GM23338 (cell line): Measurements from ENCODE around the gene KRTAP5-2. TPM values are rescaled to one million over a fixed set of nuclear protein-coding genes. Genes with fewer than 3 reads are reported as not detected.

ENCODE experiments used
- ATAC-seq: fragments of 200-7000 bp; cut with Tn5 transposase; 3 replicates; pipeline ENCODE4 v1.9.1; 2020
- DNase-seq: peaks from one replicate; pipeline ENCODE4 v3.0.0-alpha.2; 2015; ENCODE audit warnings: low spot score
- H2AFZ ChIP-seq: fragments of 200-600 bp; sonication (generic); 2 replicates; pipeline ENCODE4 v1.8.0; 2016; ENCODE audit warnings: antibody characterized with exemption, mild to moderate bottlenecking, moderate library complexity
- H3F3A ChIP-seq: fragments of 200-600 bp; sonication (generic); replicated peaks from 2 replicates; pipeline ENCODE4 v1.8.0; 2017; ENCODE audit warnings: antibody characterized with exemption, mixed run types, low read depth
- H3K27ac ChIP-seq: fragments of 200-600 bp; sonication (generic); 2 replicates; pipeline ENCODE4 v1.6.1; 2016; ENCODE audit warnings: low read depth
- H3K27me3 ChIP-seq: fragments of 200-600 bp; sonication (generic); 2 replicates; pipeline ENCODE4 v1.8.0; 2016; ENCODE audit warnings: mild to moderate bottlenecking, mixed run types, moderate library complexity; ENCODE audit not compliant: insufficient read depth
- H3K36me3 ChIP-seq: fragments of 200-600 bp; sonication (generic); 2 replicates; pipeline ENCODE4 v1.8.0; 2016; ENCODE audit warnings: mild to moderate bottlenecking; ENCODE audit not compliant: insufficient read depth
- H3K4me1 ChIP-seq: fragments of 200-600 bp; sonication (generic); 2 replicates; pipeline ENCODE4 v1.8.0; 2016; ENCODE audit warnings: mild to moderate bottlenecking, moderate library complexity; ENCODE audit not compliant: insufficient read depth
- H3K4me2 ChIP-seq: fragments of 200-600 bp; sonication (generic); 2 replicates; pipeline ENCODE4 v1.7.1; 2017; ENCODE audit warnings: mixed run types
- H3K4me3 ChIP-seq: fragments of 200-600 bp; sonication (generic); 2 replicates; pipeline ENCODE4 v1.6.1; 2016; ENCODE audit warnings: mixed run types
- H3K79me2 ChIP-seq: fragments of 200-600 bp; sonication (generic); replicated peaks from 2 replicates; pipeline ENCODE4 v1.8.0; 2017; ENCODE audit warnings: mild to moderate bottlenecking; ENCODE audit not compliant: insufficient read depth
- H3K9me2 ChIP-seq: fragments of 200-600 bp; sonication (generic); 2 replicates; pipeline ENCODE4 v1.8.0; 2017; ENCODE audit not compliant: insufficient read depth
- H4K20me1 ChIP-seq: fragments of 200-600 bp; sonication (generic); replicated peaks from 2 replicates; pipeline ENCODE4 v1.8.0; 2017; ENCODE audit warnings: mild to moderate bottlenecking; ENCODE audit not compliant: insufficient read depth
- H3K27ac Mint-ChIP-seq: 2 replicates; pipeline ENCODE4 v1.8.0; 2020; ENCODE audit warnings: inconsistent platforms, mild to moderate bottlenecking, moderate library complexity, mixed read lengths
- H3K27me3 Mint-ChIP-seq: 3 replicates; pipeline ENCODE4 v1.8.0; 2022; ENCODE audit warnings: low read depth, mild to moderate bottlenecking, moderate library complexity, mixed read lengths, inconsistent platforms; ENCODE audit not compliant: insufficient read depth, poor library complexity
- H3K36me3 Mint-ChIP-seq: 3 replicates; pipeline ENCODE4 v1.8.0; 2021; ENCODE audit warnings: low read depth, mild to moderate bottlenecking, inconsistent platforms, moderate library complexity, mixed read lengths
- H3K4me1 Mint-ChIP-seq: 3 replicates; pipeline ENCODE4 v1.8.0; 2020; ENCODE audit warnings: mild to moderate bottlenecking, inconsistent platforms, mixed read lengths
- H3K4me3 Mint-ChIP-seq: 3 replicates; pipeline ENCODE4 v1.8.0; 2021; ENCODE audit warnings: moderate library complexity, mild to moderate bottlenecking, inconsistent platforms, mixed read lengths
- H3K9me3 Mint-ChIP-seq: 3 replicates; pipeline ENCODE4 v1.8.0; 2020; ENCODE audit warnings: moderate library complexity, mild to moderate bottlenecking, inconsistent platforms, mixed read lengths
- EZH2phosphoT487 ChIP-seq: fragments of 200-600 bp; sonication (generic); IDR thresholded peaks from one replicate; pipeline ENCODE4 v1.8.1; 2018; ENCODE audit warnings: antibody characterized with exemption; ENCODE audit not compliant: unreplicated experiment
- NANOG ChIP-seq: IDR thresholded peaks from 2 replicates; pipeline ENCODE4 v1.6.1; 2016; ENCODE audit warnings: antibody characterized with exemption, borderline replicate concordance
- POLR2AphosphoS5 ChIP-seq: IDR thresholded peaks from 2 replicates; pipeline ENCODE4 v1.6.1; 2016; ENCODE audit warnings: antibody characterized with exemption, low read depth
- STAT1 ChIP-seq: IDR thresholded peaks from one replicate; pipeline ENCODE4 v1.6.1; 2016; ENCODE audit warnings: antibody characterized with exemption; ENCODE audit not compliant: unreplicated experiment
- ZNF114 ChIP-seq: fragments of 250-450 bp; sonication (Bioruptor Pico); IDR thresholded peaks from 2 replicates; pipeline ENCODE4 v1.5.0; 2020; ENCODE audit warnings: mild to moderate bottlenecking, moderate library complexity
- ZNF331 ChIP-seq: fragments of 250-450 bp; sonication (Bioruptor Pico); IDR thresholded peaks from 2 replicates; pipeline ENCODE4 v1.5.0; 2020; ENCODE audit warnings: low read depth, mild to moderate bottlenecking, moderate library complexity
- polyA plus RNA-seq: library from polyadenylated mRNA; unstranded; fragments of >200 nt; fragmentation: Nextera tagmentation; extraction: Ambion mirVana; gene quantifications from 2 replicates; pipeline ENCODE4 v1.2.1, GENCODE V29; 2016
- total RNA-seq: library from RNA; depleted of rRNA; stranded (reverse); fragments of >200 nt; shearing (Covaris generic); gene quantifications from 2 replicates; pipeline ENCODE4 v1.2.3, GENCODE V29; 2014
- TF ChIP-seq, protein P1 (sequence below): IDR thresholded peaks from one replicate; pipeline ENCODE4 v1.6.1; 2018; ENCODE audit warnings: antibody characterized with exemption; ENCODE audit not compliant: unreplicated experiment
- TF ChIP-seq, protein P2 (sequence below): IDR thresholded peaks from 2 replicates; pipeline ENCODE4 v1.6.1; 2016; ENCODE audit warnings: antibody characterized with exemption
- TF ChIP-seq, protein P3 (sequence below): fragments of 250-450 bp; sonication (Bioruptor Pico); IDR thresholded peaks from 2 replicates; pipeline ENCODE4 v1.5.0; 2020; ENCODE audit warnings: mild to moderate bottlenecking, moderate library complexity

Gene KRTAP5-2
- total and polyA plus RNA-seq, 2 experiments from 2014 or later, result not detected

GRCh38 chr11:1570531-1570895 lies 27.6 kb downstream of the KRTAP5-2 start (continued):
- TF ChIP-seq, protein P1, sequence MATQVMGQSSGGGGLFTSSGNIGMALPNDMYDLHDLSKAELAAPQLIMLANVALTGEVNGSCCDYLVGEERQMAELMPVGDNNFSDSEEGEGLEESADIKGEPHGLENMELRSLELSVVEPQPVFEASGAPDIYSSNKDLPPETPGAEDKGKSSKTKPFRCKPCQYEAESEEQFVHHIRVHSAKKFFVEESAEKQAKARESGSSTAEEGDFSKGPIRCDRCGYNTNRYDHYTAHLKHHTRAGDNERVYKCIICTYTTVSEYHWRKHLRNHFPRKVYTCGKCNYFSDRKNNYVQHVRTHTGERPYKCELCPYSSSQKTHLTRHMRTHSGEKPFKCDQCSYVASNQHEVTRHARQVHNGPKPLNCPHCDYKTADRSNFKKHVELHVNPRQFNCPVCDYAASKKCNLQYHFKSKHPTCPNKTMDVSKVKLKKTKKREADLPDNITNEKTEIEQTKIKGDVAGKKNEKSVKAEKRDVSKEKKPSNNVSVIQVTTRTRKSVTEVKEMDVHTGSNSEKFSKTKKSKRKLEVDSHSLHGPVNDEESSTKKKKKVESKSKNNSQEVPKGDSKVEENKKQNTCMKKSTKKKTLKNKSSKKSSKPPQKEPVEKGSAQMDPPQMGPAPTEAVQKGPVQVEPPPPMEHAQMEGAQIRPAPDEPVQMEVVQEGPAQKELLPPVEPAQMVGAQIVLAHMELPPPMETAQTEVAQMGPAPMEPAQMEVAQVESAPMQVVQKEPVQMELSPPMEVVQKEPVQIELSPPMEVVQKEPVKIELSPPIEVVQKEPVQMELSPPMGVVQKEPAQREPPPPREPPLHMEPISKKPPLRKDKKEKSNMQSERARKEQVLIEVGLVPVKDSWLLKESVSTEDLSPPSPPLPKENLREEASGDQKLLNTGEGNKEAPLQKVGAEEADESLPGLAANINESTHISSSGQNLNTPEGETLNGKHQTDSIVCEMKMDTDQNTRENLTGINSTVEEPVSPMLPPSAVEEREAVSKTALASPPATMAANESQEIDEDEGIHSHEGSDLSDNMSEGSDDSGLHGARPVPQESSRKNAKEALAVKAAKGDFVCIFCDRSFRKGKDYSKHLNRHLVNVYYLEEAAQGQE, result no peak
- TF ChIP-seq, protein P2, sequence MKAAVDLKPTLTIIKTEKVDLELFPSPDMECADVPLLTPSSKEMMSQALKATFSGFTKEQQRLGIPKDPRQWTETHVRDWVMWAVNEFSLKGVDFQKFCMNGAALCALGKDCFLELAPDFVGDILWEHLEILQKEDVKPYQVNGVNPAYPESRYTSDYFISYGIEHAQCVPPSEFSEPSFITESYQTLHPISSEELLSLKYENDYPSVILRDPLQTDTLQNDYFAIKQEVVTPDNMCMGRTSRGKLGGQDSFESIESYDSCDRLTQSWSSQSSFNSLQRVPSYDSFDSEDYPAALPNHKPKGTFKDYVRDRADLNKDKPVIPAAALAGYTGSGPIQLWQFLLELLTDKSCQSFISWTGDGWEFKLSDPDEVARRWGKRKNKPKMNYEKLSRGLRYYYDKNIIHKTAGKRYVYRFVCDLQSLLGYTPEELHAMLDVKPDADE, result no peak
- TF ChIP-seq ZNF331 (CRISPR knock-in tag) (no peak), ZNF114 (CRISPR knock-in tag) (no peak)

DNA sequence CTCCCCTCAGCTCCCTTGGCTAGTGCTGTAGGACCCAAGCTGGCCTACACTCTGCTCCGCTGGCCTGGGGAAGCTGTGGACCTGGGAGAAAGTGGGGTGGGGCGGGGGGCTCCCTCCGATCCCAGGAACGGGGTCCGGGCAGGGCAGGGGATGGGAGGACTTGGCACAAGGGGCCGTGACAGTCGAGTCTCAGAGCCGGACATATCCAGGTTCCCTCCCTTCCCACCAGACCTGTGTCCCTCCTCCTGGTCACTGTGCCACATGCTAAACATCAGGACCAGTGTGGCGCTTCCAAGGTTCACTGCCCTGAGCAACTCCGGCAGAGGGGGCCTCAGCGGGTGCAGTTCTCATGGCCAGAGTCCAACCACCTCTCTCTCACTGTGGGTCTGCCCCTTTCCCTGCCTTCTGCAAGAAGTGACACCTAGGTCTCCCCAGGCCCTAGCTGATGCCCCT lies 28.1 kb downstream of the KRTAP5-2 start:
- Histone ChIP-seq H3K4me2 (no peak overlapping the region), H4K20me1 (no peaks in the 10 kb centered on the region), H3K9me2 (no peaks in the 10 kb centered on the region), H2AFZ (no peak overlapping the region), H3K27ac (no peak overlapping the region), H3K36me3 (no peaks in the 10 kb centered on the region), H3K79me2 (no peaks in the 10 kb centered on the region), H3K4me3 (no peak overlapping the region; the same call in 1 of the 2 replicates), H3K27me3 (peaks cover 52% of the 10 kb centered on the region), H3K4me1 (peaks cover 32% of the 10 kb centered on the region), H3F3A (peaks cover 7% of the 10 kb centered on the region; the same call in 1 of the 2 replicates)
- H3K27me3 Mint-ChIP-seq, result peaks cover 41% of the 10 kb centered on the region
- H3K4me1 Mint-ChIP-seq, result peaks cover 21% of the 10 kb centered on the region
- no peak overlapping the region for H3K27ac Mint-ChIP-seq
- DNase-seq (no peak), ATAC-seq (no peak)
- TF ChIP-seq, protein P3, sequence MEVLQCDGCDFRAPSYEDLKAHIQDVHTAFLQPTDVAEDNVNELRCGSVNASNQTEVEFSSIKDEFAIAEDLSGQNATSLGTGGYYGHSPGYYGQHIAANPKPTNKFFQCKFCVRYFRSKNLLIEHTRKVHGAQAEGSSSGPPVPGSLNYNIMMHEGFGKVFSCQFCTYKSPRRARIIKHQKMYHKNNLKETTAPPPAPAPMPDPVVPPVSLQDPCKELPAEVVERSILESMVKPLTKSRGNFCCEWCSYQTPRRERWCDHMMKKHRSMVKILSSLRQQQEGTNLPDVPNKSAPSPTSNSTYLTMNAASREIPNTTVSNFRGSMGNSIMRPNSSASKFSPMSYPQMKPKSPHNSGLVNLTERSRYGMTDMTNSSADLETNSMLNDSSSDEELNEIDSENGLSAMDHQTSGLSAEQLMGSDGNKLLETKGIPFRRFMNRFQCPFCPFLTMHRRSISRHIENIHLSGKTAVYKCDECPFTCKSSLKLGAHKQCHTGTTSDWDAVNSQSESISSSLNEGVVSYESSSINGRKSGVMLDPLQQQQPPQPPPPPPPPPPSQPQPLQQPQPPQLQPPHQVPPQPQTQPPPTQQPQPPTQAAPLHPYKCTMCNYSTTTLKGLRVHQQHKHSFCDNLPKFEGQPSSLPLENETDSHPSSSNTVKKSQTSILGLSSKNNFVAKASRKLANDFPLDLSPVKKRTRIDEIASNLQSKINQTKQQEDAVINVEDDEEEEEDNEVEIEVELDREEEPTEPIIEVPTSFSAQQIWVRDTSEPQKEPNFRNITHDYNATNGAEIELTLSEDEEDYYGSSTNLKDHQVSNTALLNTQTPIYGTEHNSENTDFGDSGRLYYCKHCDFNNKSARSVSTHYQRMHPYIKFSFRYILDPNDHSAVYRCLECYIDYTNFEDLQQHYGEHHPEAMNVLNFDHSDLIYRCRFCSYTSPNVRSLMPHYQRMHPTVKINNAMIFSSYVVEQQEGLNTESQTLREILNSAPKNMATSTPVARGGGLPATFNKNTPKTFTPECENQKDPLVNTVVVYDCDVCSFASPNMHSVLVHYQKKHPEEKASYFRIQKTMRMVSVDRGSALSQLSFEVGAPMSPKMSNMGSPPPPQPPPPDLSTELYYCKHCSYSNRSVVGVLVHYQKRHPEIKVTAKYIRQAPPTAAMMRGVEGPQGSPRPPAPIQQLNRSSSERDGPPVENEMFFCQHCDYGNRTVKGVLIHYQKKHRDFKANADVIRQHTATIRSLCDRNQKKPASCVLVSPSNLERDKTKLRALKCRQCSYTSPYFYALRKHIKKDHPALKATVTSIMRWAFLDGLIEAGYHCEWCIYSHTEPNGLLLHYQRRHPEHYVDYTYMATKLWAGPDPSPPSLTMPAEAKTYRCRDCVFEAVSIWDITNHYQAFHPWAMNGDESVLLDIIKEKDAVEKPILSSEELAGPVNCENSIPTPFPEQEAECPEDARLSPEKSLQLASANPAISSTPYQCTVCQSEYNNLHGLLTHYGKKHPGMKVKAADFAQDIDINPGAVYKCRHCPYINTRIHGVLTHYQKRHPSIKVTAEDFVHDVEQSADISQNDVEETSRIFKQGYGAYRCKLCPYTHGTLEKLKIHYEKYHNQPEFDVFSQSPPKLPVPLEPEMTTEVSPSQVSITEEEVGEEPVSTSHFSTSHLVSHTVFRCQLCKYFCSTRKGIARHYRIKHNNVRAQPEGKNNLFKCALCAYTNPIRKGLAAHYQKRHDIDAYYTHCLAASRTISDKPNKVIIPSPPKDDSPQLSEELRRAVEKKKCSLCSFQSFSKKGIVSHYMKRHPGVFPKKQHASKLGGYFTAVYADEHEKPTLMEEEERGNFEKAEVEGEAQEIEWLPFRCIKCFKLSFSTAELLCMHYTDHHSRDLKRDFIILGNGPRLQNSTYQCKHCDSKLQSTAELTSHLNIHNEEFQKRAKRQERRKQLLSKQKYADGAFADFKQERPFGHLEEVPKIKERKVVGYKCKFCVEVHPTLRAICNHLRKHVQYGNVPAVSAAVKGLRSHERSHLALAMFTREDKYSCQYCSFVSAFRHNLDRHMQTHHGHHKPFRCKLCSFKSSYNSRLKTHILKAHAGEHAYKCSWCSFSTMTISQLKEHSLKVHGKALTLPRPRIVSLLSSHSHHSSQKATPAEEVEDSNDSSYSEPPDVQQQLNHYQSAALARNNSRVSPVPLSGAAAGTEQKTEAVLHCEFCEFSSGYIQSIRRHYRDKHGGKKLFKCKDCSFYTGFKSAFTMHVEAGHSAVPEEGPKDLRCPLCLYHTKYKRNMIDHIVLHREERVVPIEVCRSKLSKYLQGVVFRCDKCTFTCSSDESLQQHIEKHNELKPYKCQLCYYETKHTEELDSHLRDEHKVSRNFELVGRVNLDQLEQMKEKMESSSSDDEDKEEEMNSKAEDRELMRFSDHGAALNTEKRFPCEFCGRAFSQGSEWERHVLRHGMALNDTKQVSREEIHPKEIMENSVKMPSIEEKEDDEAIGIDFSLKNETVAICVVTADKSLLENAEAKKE (CRISPR knock-in tag), result no peak
- TF ChIP-seq EZH2phosphoT487 (no peak), POLR2AphosphoS5 (no peak), ZNF331 (CRISPR knock-in tag) (no peak), ZNF114 (CRISPR knock-in tag) (no peak), NANOG (no peak), STAT1 (no peak)
- no peaks in the 10 kb centered on the region for H3K9me3 Mint-ChIP-seq
- no peak overlapping the region for H3K4me3 Mint-ChIP-seq
- H3K36me3 Mint-ChIP-seq, result no peaks in the 10 kb centered on the region
